HCT116 (cell line): Measurements from ENCODE around the gene CHTF18. TPM values are rescaled to one million over a fixed set of nuclear protein-coding genes. Genes with fewer than 3 reads are reported as not detected.

ENCODE experiments used
- ATAC-seq: fragments of 200-7000 bp; cut with Tn5 transposase; 2 replicates; pipeline ENCODE4 v1.9.1; 2020; ENCODE audit warnings: mild to moderate bottlenecking, moderate library complexity
- BruUV-seq: library from RNA; stranded (reverse); fragments of 400-500 nt; replicated peaks from 2 replicates; lab custom pipeline; 2021; lab: Mats Ljungman, UMichigan
- CTCF ChIA-PET: fragments of 300-600 bp; sonication (Branson Sonifier 250); formaldehyde crosslinking; loops from one replicate; lab custom pipeline; 2021; ENCODE audit warnings: antibody characterized with exemption; lab: Charles Lee
- POLR2A ChIA-PET: fragments of 300-600, 350-600 bp; sonication (Branson Sonifier 250); formaldehyde crosslinking; loops from one replicate; lab custom pipeline; 2021; ENCODE audit warnings: antibody characterized with exemption; lab: Charles Lee
- RAD21 ChIA-PET, 2 experiments: fragments of 300-600 bp; sonication (Branson Sonifier 250); formaldehyde crosslinking; loops; one replicate each; lab custom pipeline; 2023; ENCODE audit warnings: low total read pairs in 2 of 2; ENCODE audit not compliant: uncharacterized antibody in 2 of 2, unreplicated experiment in 2 of 2, low non-redundant PET in 1 of 2; lab: Charles Lee
- DNase-seq: peaks from one replicate; pipeline ENCODE4 v3.0.0-alpha.2; 2010; ENCODE audit warnings: low read depth, low spot score
- H2AFZ ChIP-seq: fragments of 200-600 bp; shearing (Covaris generic), sonication (generic); 2 replicates; pipeline ENCODE4 v1.6.1; 2017; ENCODE audit warnings: low read depth, mixed run types, mixed read lengths, antibody characterized with exemption, low read length; ENCODE audit not compliant: poor library complexity, severe bottlenecking
- H3K27ac ChIP-seq: 2 replicates; pipeline ENCODE4 v1.5.1; 2012; ENCODE audit warnings: low read depth, low read length
- H3K27me3 ChIP-seq: fragments of 200-600 bp; sonication (generic); 2 replicates; pipeline ENCODE4 v1.6.1; 2016; ENCODE audit warnings: mixed run types, low read length, mixed read lengths; ENCODE audit not compliant: insufficient read depth
- H3K36me3 ChIP-seq, 2 experiments: fragments of 200-500 bp in 1 of 2; fragments of 200-600 bp in 1 of 2; sonication (Bioruptor generic) in 1 of 2; sonication (generic) in 1 of 2; 2 replicates each; pipeline versions ENCODE4 v1.5.1 to v1.6.1; 2014 to 2016; ENCODE audit warnings: low read length in 2 of 2, inconsistent platforms in 1 of 2, mixed read lengths in 1 of 2, mixed run types in 1 of 2; ENCODE audit not compliant: insufficient read depth in 2 of 2, control insufficient read depth in 1 of 2
- H3K4me1 ChIP-seq, 2 experiments: fragments of 200-600 bp in 1 of 2; sonication (generic) in 1 of 2; 2 replicates each; pipeline versions ENCODE4 v1.5.1 to v1.6.1; 2012 to 2017; ENCODE audit warnings: low read length in 2 of 2, inconsistent platforms in 1 of 2, mild to moderate bottlenecking in 1 of 2, mixed read lengths in 1 of 2, mixed run types in 1 of 2, moderate library complexity in 1 of 2; ENCODE audit not compliant: insufficient read depth in 2 of 2, control insufficient read depth in 1 of 2
- H3K4me2 ChIP-seq: fragments of 200-600 bp; sonication (generic); 2 replicates; pipeline ENCODE4 v1.6.1; 2017; ENCODE audit warnings: mixed run types, low read length, mixed read lengths
- H3K4me3 ChIP-seq, 2 experiments: fragments of 200-600 bp in 1 of 2; sonication (generic) in 1 of 2; replicated peaks in 1 of 2; 2 replicates each; pipeline ENCODE4 v1.5.1; 2011 to 2016; ENCODE audit warnings: low read length in 2 of 2, control low read depth in 1 of 2, low read depth in 1 of 2, mild to moderate bottlenecking in 1 of 2, mixed read lengths in 1 of 2, mixed run types in 1 of 2
- H3K79me2 ChIP-seq: fragments of 200-600 bp; sonication (generic); 2 replicates; pipeline ENCODE4 v1.6.1; 2017; ENCODE audit warnings: mild to moderate bottlenecking, mixed run types, low read length, moderate library complexity, mixed read lengths; ENCODE audit not compliant: insufficient read depth
- H3K9ac ChIP-seq: fragments of 200-600 bp; sonication (generic); 2 replicates; pipeline ENCODE4 v1.6.1; 2016; ENCODE audit warnings: low read length, mixed read lengths
- H3K9me2 ChIP-seq: fragments of 200-600 bp; sonication (generic), shearing (Covaris generic); 2 replicates; pipeline ENCODE4 v1.6.1; 2017; ENCODE audit warnings: mixed run types, mild to moderate bottlenecking, moderate library complexity; ENCODE audit not compliant: insufficient read depth
- H3K9me3 ChIP-seq, 2 experiments: fragments of 200-500 bp in 1 of 2; fragments of 200-600 bp in 1 of 2; sonication (Bioruptor generic) in 1 of 2; sonication (generic) in 1 of 2; 2 replicates each; pipeline ENCODE4 v1.6.1; 2014 to 2017; ENCODE audit warnings: low read length in 2 of 2, mixed read lengths in 2 of 2, inconsistent platforms in 1 of 2, low read depth in 1 of 2, mild to moderate bottlenecking in 1 of 2, mixed run types in 1 of 2, moderate library complexity in 1 of 2; ENCODE audit not compliant: control insufficient read depth in 1 of 2, insufficient read depth in 1 of 2
- H4K20me1 ChIP-seq: fragments of 200-600 bp; sonication (generic), shearing (Covaris generic); 2 replicates; pipeline ENCODE4 v1.6.1; 2017; ENCODE audit warnings: mixed run types, mild to moderate bottlenecking, moderate library complexity; ENCODE audit not compliant: insufficient read depth
- CTCF ChIP-seq, 3 experiments: fragments of 200-600 bp in 1 of 3; sonication (generic) in 1 of 3; IDR thresholded peaks in 2 of 3; conservative IDR thresholded peaks in 1 of 3; 2 replicates each; pipeline ENCODE4 v1.5.1; 2012 to 2017; ENCODE audit warnings: low read depth in 2 of 3, low read length in 2 of 3, antibody characterized with exemption in 1 of 3, borderline replicate concordance in 1 of 3, control low read depth in 1 of 3, mild to moderate bottlenecking in 1 of 3, mixed read lengths in 1 of 3, mixed run types in 1 of 3, moderate library complexity in 1 of 3; ENCODE audit not compliant: insufficient read depth in 1 of 3
- ELF1 ChIP-seq: IDR thresholded peaks from 2 replicates; pipeline ENCODE4 v1.6.1; 2012; ENCODE audit warnings: low read depth, borderline replicate concordance
- POLR2AphosphoS5 ChIP-seq: IDR thresholded peaks from 2 replicates; pipeline ENCODE4 v1.6.1; 2011; ENCODE audit warnings: mild to moderate bottlenecking, low read depth, low read length, moderate library complexity
- YY1 ChIP-seq: IDR thresholded peaks from 2 replicates; pipeline ENCODE4 v1.6.1; 2011; ENCODE audit warnings: low read length, low read depth, moderate library complexity, mild to moderate bottlenecking; ENCODE audit not compliant: insufficient replicate concordance; ENCODE audit errors: extremely low read depth
- ZFX ChIP-seq: fragments of 450-650 bp; IDR thresholded peaks from 2 replicates; pipeline ENCODE4 v1.6.1; 2017
- intact Hi-C: fragments of 100-400 bp; cut with micrococcal nuclease; formaldehyde crosslinking; loops from 2 replicates; pipeline ENCODE4 v1.10.0; 2022
- total RNA-seq: library from RNA; stranded (reverse); gene quantifications from one replicate; pipeline ENCODE4 v1.2.1, GENCODE V29; 2021; ENCODE audit not compliant: unreplicated experiment
- TF ChIP-seq, protein P1 (sequence below): IDR thresholded peaks from 2 replicates; pipeline ENCODE4 v1.6.1; 2012; ENCODE audit warnings: low read depth

Gene CHTF18
- total RNA-seq, 1 experiment from 2014 or later = 145 TPM

DNA sequence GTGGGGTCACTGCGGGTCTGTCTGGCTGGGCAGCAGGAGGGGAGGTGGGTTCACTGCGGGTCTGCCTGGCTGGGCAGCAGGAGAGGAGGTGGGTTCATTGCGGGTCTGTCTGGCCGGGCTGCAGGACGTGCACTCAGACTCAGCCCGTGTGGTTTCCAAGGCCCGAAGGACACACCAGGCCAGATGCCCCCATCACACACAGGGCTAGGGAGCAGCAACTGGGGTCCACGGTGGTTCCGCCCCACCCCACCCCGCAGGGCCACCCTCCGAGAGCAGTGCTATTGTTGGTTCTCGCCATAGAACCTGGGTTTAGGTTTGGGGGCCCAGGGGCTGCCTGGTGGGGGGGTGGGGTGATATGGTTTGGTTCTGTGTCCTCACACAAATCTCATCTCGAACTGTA is 41.8 kb upstream of the CHTF18 start:
- H3K4me3 ChIP-seq = no peak overlapping the region
- TF ChIP-seq, protein P1, sequence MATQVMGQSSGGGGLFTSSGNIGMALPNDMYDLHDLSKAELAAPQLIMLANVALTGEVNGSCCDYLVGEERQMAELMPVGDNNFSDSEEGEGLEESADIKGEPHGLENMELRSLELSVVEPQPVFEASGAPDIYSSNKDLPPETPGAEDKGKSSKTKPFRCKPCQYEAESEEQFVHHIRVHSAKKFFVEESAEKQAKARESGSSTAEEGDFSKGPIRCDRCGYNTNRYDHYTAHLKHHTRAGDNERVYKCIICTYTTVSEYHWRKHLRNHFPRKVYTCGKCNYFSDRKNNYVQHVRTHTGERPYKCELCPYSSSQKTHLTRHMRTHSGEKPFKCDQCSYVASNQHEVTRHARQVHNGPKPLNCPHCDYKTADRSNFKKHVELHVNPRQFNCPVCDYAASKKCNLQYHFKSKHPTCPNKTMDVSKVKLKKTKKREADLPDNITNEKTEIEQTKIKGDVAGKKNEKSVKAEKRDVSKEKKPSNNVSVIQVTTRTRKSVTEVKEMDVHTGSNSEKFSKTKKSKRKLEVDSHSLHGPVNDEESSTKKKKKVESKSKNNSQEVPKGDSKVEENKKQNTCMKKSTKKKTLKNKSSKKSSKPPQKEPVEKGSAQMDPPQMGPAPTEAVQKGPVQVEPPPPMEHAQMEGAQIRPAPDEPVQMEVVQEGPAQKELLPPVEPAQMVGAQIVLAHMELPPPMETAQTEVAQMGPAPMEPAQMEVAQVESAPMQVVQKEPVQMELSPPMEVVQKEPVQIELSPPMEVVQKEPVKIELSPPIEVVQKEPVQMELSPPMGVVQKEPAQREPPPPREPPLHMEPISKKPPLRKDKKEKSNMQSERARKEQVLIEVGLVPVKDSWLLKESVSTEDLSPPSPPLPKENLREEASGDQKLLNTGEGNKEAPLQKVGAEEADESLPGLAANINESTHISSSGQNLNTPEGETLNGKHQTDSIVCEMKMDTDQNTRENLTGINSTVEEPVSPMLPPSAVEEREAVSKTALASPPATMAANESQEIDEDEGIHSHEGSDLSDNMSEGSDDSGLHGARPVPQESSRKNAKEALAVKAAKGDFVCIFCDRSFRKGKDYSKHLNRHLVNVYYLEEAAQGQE = no peak
- no peak for TF ChIP-seq YY1
- no peak for TF ChIP-seq CTCF (IDR thresholded peaks at IDR 0.05 in 2 of 3, conservative IDR thresholded peaks at IDR 0.05 in 1 of 3; ENCODE audit: borderline replicate concordance in 1 of 3, insufficient read depth in 1 of 3, low read depth in 2 of 3, low read length in 2 of 3)
- TF ChIP-seq ELF1 = no peak
- no peak for TF ChIP-seq ZFX
- TF ChIP-seq POLR2AphosphoS5 = no peak
- ChIA-PET CTCF (no interaction called here), POLR2A (no interaction called here), RAD21 (no interaction called here)
- intact Hi-C loops = no loop called here
- H3K4me1 ChIP-seq = peaks cover 2 to 14% of the 10 kb centered on the region in 2 experiments; a peak in 3 of 4 replicates
- no peaks in the 10 kb centered on the region for H4K20me1 ChIP-seq
- no peak for DNase-seq
- H3K79me2 ChIP-seq = no peaks in the 10 kb centered on the region
- H2AFZ ChIP-seq = no peak overlapping the region
- BruUV-seq = no TSS peak
- no peaks in the 10 kb centered on the region for H3K9me3 ChIP-seq
- no peak overlapping the region for H3K27ac ChIP-seq
- H3K4me2 ChIP-seq = no peak overlapping the region
- no peaks in the 10 kb centered on the region for H3K27me3 ChIP-seq
- H3K36me3 ChIP-seq = no peaks in the 10 kb centered on the region
- no peaks in the 10 kb centered on the region for H3K9me2 ChIP-seq
- ATAC-seq = no peak
- H3K9ac ChIP-seq = no peak overlapping the region
